Activated CD8-positive, alpha-beta memory T cell treated with anti-CD3 and anti-CD28 coated beads for 1 hour (primary cell): ENCODE measurements around the gene CCDC178.
"Not testable (repeated sequence)": the region's sequence is repeated elsewhere in the genome, so short reads cannot be mapped to it uniquely, and the experiment has no call there.

ENCODE experiments used
- DNase-seq, 2 donors: peaks; one replicate each; pipeline ENCODE4 v3.0.0-alpha.2; 2020; ENCODE audit warnings: low read depth in 1 of 2; ENCODE audit errors: extremely low read depth in 1 of 2

Gene CCDC178

GRCh38 chr18:33440060-33441043, at the start of gene CCDC178:
TSS of gene CCDC178 (minus strand) at chr18:33440721. CDS start at chr18:33412088, 28,633 bp downstream.
- DNase-seq: no peak

- DNase-seq: no peak
Measured at GRCh38 chr18:33483908-33484307, 43.4 kb upstream of the CCDC178 start.

GRCh38 chr18:33472509-33472908, 32.0 kb upstream of the CCDC178 start:
- no peak for DNase-seq

- no peak for DNase-seq
Measured at GRCh38 chr18:33470216-33470615, 29.7 kb upstream of the CCDC178 start.

- DNase-seq: no peak
Measured at GRCh38 chr18:33469699-33470098, 29.2 kb upstream of the CCDC178 start.

- DNase-seq: no peak
Measured at GRCh38 chr18:33467531-33467930, 27.0 kb upstream of the CCDC178 start.

- no peak for DNase-seq
Measured at GRCh38 chr18:33466822-33467221, 26.3 kb upstream of the CCDC178 start.

GRCh38 chr18:33460681-33461080, 20.2 kb upstream of the CCDC178 start:
- DNase-seq: no peak

- no peak for DNase-seq
Measured at GRCh38 chr18:33459612-33460011, 19.1 kb upstream of the CCDC178 start.

GRCh38 chr18:33446604-33447003, 6.1 kb upstream of the CCDC178 start:
- no peak for DNase-seq

GRCh38 chr18:33444709-33445108, 4.2 kb upstream of the CCDC178 start:
- no peak for DNase-seq

- DNase-seq: no peak
Measured at GRCh38 chr18:33432857-33433256, 7.7 kb downstream of the CCDC178 start.

- no peak for DNase-seq
Measured at GRCh38 chr18:33427549-33427948, 13.0 kb downstream of the CCDC178 start.

GRCh38 chr18:33424266-33424946, 16.1 kb downstream of the CCDC178 start:
- no peak for DNase-seq

- no peak for DNase-seq
Measured at GRCh38 chr18:33421225-33421624, 19.3 kb downstream of the CCDC178 start.

- DNase-seq: no peak
Measured at GRCh38 chr18:33404244-33404873, 36.2 kb downstream of the CCDC178 start.

GRCh38 chr18:33398939-33399338, 41.6 kb downstream of the CCDC178 start:
- DNase-seq: not testable (repeated sequence)

- no peak for DNase-seq
Measured at GRCh38 chr18:33375829-33376228, 64.7 kb downstream of the CCDC178 start.

GRCh38 chr18:33372442-33372841, 68.1 kb downstream of the CCDC178 start:
- DNase-seq: no peak

GRCh38 chr18:33369711-33370449, 70.6 kb downstream of the CCDC178 start:
- no peak for DNase-seq

- no peak for DNase-seq
Measured at GRCh38 chr18:33356735-33357134, 83.8 kb downstream of the CCDC178 start.
